Naive thymus-derived CD8-positive, alpha-beta T cell (primary cell): ENCODE data around the gene KLF16. TPM values are rescaled to one million over a fixed set of nuclear protein-coding genes. Genes with fewer than 3 reads are reported as not detected.
"Not testable (repeated sequence)": the region's sequence is repeated elsewhere in the genome, so short reads cannot be mapped to it uniquely, and the experiment has no call there.

Source experiments
- ATAC-seq, 2 donors: fragments of 150-1000 bp; cut with Tn5 transposase in 1 of 2; sonication (Bioruptor Pico), chemical (Tn5 transposase) in 1 of 2; 1 replicate in 1 of 2; 2 replicates in 1 of 2; pipeline ENCODE4 v1.10.0; 2021; ENCODE audit warnings: mild to moderate bottlenecking in 2 of 2, moderate library complexity in 2 of 2
- POLR2A ChIA-PET: fragments of 350-600 bp; sonication (Branson Sonifier 250); formaldehyde crosslinking; loops from one replicate; lab custom pipeline; 2021; ENCODE audit warnings: antibody characterized with exemption; lab: Charles Lee
- DNase-seq, 10 donors: peaks; one replicate each; pipeline versions ENCODE4 v3.0.0 to v3.0.0-alpha.2; 2020 to 2022
- H3K27ac Mint-ChIP-seq, 10 donors: one replicate each; pipeline ENCODE4 v1.8.0; 2020 to 2022; ENCODE audit warnings: mild to moderate bottlenecking in 10 of 10, mixed read lengths in 10 of 10, moderate library complexity in 4 of 10, inconsistent platforms in 1 of 10
- H3K27me3 Mint-ChIP-seq, 5 donors: one replicate each; pipeline ENCODE4 v1.8.0; 2021 to 2022; ENCODE audit warnings: mixed read lengths in 5 of 5
- H3K36me3 Mint-ChIP-seq, 3 donors: one replicate each; pipeline ENCODE4 v1.8.0; 2020 to 2022; ENCODE audit warnings: mixed read lengths in 3 of 3, mild to moderate bottlenecking in 2 of 3, inconsistent platforms in 1 of 3
- H3K4me1 Mint-ChIP-seq, 4 donors: one replicate each; pipeline ENCODE4 v1.8.0; 2021 to 2022; ENCODE audit warnings: mixed read lengths in 4 of 4
- H3K4me3 Mint-ChIP-seq, 10 donors: one replicate each; pipeline ENCODE4 v1.8.0; 2020 to 2022; ENCODE audit warnings: mild to moderate bottlenecking in 10 of 10, mixed read lengths in 10 of 10, moderate library complexity in 6 of 10, inconsistent platforms in 1 of 10
- H3K9me3 Mint-ChIP-seq, 9 donors: one replicate each; pipeline ENCODE4 v1.8.0; 2020 to 2022; ENCODE audit warnings: mixed read lengths in 9 of 9, mild to moderate bottlenecking in 3 of 9, inconsistent platforms in 1 of 9, moderate library complexity in 1 of 9
- polyA plus RNA-seq, 3 donors: library from polyadenylated mRNA; unstranded; fragments of 300-500 nt; fragmentation: Illumina TruSeq; gene quantifications; one replicate each; pipeline ENCODE4 v1.2.3, GENCODE V29; 2021
- total RNA-seq, 8 experiments: library from RNA in 2 of 8; stranded (reverse) in 2 of 8; gene quantifications; one replicate each; pipeline ENCODE4 v1.2.3 and lab custom pipeline; 2021 to 2026

KLF16 gene
- total and polyA plus RNA-seq, 5 experiments from 2014 or later, result 0.23 to 19.9 (median 0.84) TPM

DNA sequence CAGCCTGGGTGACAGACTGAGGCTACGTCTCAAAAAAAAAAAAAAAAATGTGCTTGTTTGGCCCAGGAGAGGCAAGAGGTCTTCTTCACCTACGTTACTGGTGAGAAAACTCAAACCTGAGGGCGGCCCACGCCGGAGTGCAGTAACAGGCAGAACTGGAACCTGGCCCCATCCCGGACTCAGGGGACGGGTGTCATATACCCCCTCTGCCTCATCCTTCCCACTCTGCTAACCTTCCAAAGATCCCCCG, 41.4 kb upstream of the KLF16 start:
- Mint-ChIP-seq H3K36me3 (no peaks in the 10 kb centered on the region), H3K27me3 (no peaks in the 10 kb centered on the region), H3K9me3 (no peaks in the 10 kb centered on the region), H3K4me3 (peak overlapping the region in 8 of 10 donors; percentile 65 to 85 (median 81)), H3K4me1 (peaks cover 15 to 53% (median 35%) of the 10 kb centered on the region in 4 donors), H3K27ac (peak overlapping the region in 8 of 10 donors; percentile 84 to 94 (median 88))
- DNase-seq, result no peak
- peak in 1 of 2 donors; percentile 1 for ATAC-seq
- POLR2A ChIA-PET, result interaction anchor here (0.7 to 2.2 kb wide), 6 partner anchors 8 to 630 kb away, joined by 3 to 9 read pairs (median 7); partner anchors contain the start of gene ABHD17A

GRCh38 chr19:1902923-1903322, 39.5 kb upstream of the KLF16 start:
- Mint-ChIP-seq H3K36me3 (no peaks in the 10 kb centered on the region), H3K9me3 (no peaks in the 10 kb centered on the region), H3K27me3 (no peaks in the 10 kb centered on the region), H3K4me3 (peak overlapping the region in 1 of 10 donors; percentile 54), H3K4me1 (peaks cover 4 to 48% (median 26%) of the 10 kb centered on the region in 4 donors), H3K27ac (peak overlapping the region in 4 of 10 donors; percentile 10 to 84 (median 66))
- DNase-seq, result no peak
- POLR2A ChIA-PET, result interaction anchor here (0.6 to 2.5 kb wide), 8 partner anchors 13 to 1009 kb away, joined by 3 to 9 read pairs (median 6); no protein-coding TSS in a partner anchor
- no peak for ATAC-seq

GRCh38 chr19:1901940-1902404, 38.6 kb upstream of the KLF16 start:
- no peaks in the 10 kb centered on the region for H3K36me3 Mint-ChIP-seq
- ATAC-seq, result no peak
- H3K4me1 Mint-ChIP-seq, result peaks cover 7 to 52% (median 33%) of the 10 kb centered on the region in 4 donors
- no peaks in the 10 kb centered on the region for H3K27me3 Mint-ChIP-seq
- POLR2A ChIA-PET, result interaction anchor here (0.8 to 2.5 kb wide), 3 partner anchors 17 to 27 kb away, joined by 4 to 12 read pairs (median 6); partner anchors contain the start of gene ABHD17A
- peak overlapping the region in 1 of 10 donors; percentile 7 for H3K4me3 Mint-ChIP-seq
- peak overlapping the region in 1 of 10 donors; percentile 74 for H3K27ac Mint-ChIP-seq
- DNase-seq, result no peak
- no peaks in the 10 kb centered on the region for H3K9me3 Mint-ChIP-seq

GRCh38 chr19:1896508-1896907, 33.1 kb upstream of the KLF16 start:
- POLR2A ChIA-PET, result interaction anchor here (0.7 to 8.1 kb wide), 13 partner anchors 9 to 1299 kb away, joined by 3 to 113 read pairs (median 9); partner anchors contain the start of genes ABHD17A, ADAT3, KLF16 and SCAMP4
- Mint-ChIP-seq H3K9me3 (no peaks in the 10 kb centered on the region), H3K4me1 (peaks cover 8 to 53% (median 35%) of the 10 kb centered on the region in 4 donors), H3K27ac (peak overlapping the region in 9 of 10 donors; percentile 53 to 98 (median 96)), H3K36me3 (no peaks in the 10 kb centered on the region), H3K27me3 (no peaks in the 10 kb centered on the region), H3K4me3 (peak overlapping the region; percentile 61 to 93 (median 90))
- ATAC-seq (no peak), DNase-seq (no peak)

DNA sequence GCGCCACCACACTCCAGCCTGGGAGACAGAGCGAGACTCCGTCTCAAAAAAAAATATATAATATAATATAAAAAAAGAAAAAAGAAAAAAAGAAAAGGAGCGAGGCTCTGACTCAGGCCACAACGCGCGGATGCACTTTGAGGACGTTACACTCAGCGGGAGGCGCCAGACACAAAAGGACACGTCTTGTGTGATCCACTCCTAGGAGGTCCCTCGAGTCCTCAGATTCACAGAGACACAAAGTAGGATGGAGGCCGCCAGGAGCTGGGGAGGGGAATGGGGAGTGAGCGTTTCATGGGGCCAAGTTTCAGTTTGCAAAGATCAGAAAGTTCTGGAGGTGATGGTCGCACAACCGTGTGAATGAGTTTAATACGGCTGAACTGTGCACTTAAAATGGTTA, 30.4 kb upstream of the KLF16 start:
- POLR2A ChIA-PET, result interaction anchor here (0.5 to 8.1 kb wide), 3 partner anchors 10 to 183 kb away, joined by 4 to 113 read pairs (median 12); partner anchors contain the start of gene ABHD17A
- peaks cover 8 to 50% (median 35%) of the 10 kb centered on the region in 4 donors for H3K4me1 Mint-ChIP-seq
- no peaks in the 10 kb centered on the region for H3K36me3 Mint-ChIP-seq
- no peak for DNase-seq
- ATAC-seq, result no peak
- H3K27ac Mint-ChIP-seq, result peak overlapping the region in 4 of 10 donors; percentile 19 to 60 (median 45)
- H3K4me3 Mint-ChIP-seq, result peak overlapping the region in 7 of 10 donors; percentile 29 to 69 (median 59)
- H3K27me3 Mint-ChIP-seq, result no peaks in the 10 kb centered on the region
- no peaks in the 10 kb centered on the region for H3K9me3 Mint-ChIP-seq

- Mint-ChIP-seq H3K36me3 (no peaks in the 10 kb centered on the region), H3K9me3 (no peaks in the 10 kb centered on the region), H3K27ac (peak overlapping the region in 4 of 10 donors; percentile 5 to 57 (median 20)), H3K4me1 (peaks cover 2 to 30% (median 15%) of the 10 kb centered on the region in 4 donors), H3K4me3 (no peak overlapping the region), H3K27me3 (no peaks in the 10 kb centered on the region)
- no peak for DNase-seq
- no peak for ATAC-seq
- POLR2A ChIA-PET, result interaction anchor here (0.6 kb wide), 2 partner anchors 10 to 13 kb away, joined by 3 read pairs; no protein-coding TSS in a partner anchor
Observed at GRCh38 chr19:1889907-1890306, 26.5 kb upstream of the KLF16 start.

- DNase-seq, result no peak
- H3K4me3 Mint-ChIP-seq, result no peak overlapping the region
- ATAC-seq, result no peak
- peaks cover 0 to 6% (median 3%) of the 10 kb centered on the region in 3 donors for H3K36me3 Mint-ChIP-seq
- no peak overlapping the region for H3K27ac Mint-ChIP-seq
- H3K27me3 Mint-ChIP-seq, result no peaks in the 10 kb centered on the region
- POLR2A ChIA-PET, result interaction anchor here (1.2 kb wide), 1 partner anchor 19 kb away, joined by 3 read pairs; no protein-coding TSS in a partner anchor
- H3K4me1 Mint-ChIP-seq, result peaks cover 12 to 27% (median 21%) of the 10 kb centered on the region in 4 donors
- H3K9me3 Mint-ChIP-seq, result peaks cover 0 to 2% (median 0%) of the 10 kb centered on the region in 9 donors
Observed at GRCh38 chr19:1888385-1888784, 25.0 kb upstream of the KLF16 start.

- POLR2A ChIA-PET, result interaction anchor here (0.7 to 8.7 kb wide), 4 partner anchors 9 to 52 kb away, joined by 4 to 113 read pairs (median 8); no protein-coding TSS in a partner anchor
- not testable (repeated sequence) for H3K27ac Mint-ChIP-seq, H3K36me3 Mint-ChIP-seq, DNase-seq, H3K4me3 Mint-ChIP-seq, H3K27me3 Mint-ChIP-seq, H3K9me3 Mint-ChIP-seq, ATAC-seq
- peaks cover 22 to 40% (median 35%) of the 10 kb centered on the region in 4 donors for H3K4me1 Mint-ChIP-seq
Observed at GRCh38 chr19:1886360-1886759, 23.0 kb upstream of the KLF16 start.

GRCh38 chr19:1885398-1886119, 22.2 kb upstream of the KLF16 start, which contains the start of gene ABHD17A:
Gene ABHD17A, minus strand, starts transcription at chr19:1885496. Its CDS starts 3,930 bp downstream, at chr19:1881566.
- Mint-ChIP-seq H3K4me3 (peak within 1 kb of the TSS; percentile 93 to 100 (median 99)), H3K27ac (peak within 1 kb of the TSS; percentile 96 to 100 (median 100)), H3K4me1 (peaks cover 22 to 40% (median 35%) of the 10 kb centered on the region in 4 donors)
- POLR2A ChIA-PET, result interaction anchor here (0.6 to 8.7 kb wide), 11 partner anchors 9 to 616 kb away, joined by 3 to 113 read pairs (median 7); partner anchors contain the start of gene CIRBP
- H3K27me3 Mint-ChIP-seq, H3K9me3 Mint-ChIP-seq, H3K36me3 Mint-ChIP-seq: not testable (repeated sequence)
- peak; percentile 90 to 96 (median 94) for DNase-seq
- ATAC-seq, result peak; percentile 41 to 58

GRCh38 chr19:1884719-1885334, 21.4 kb upstream of the KLF16 start:
- H3K9me3 Mint-ChIP-seq, result peaks cover 0 to 2% (median 0%) of the 10 kb centered on the region in 9 donors
- no peaks in the 10 kb centered on the region for H3K27me3 Mint-ChIP-seq
- peaks cover 22 to 41% (median 35%) of the 10 kb centered on the region in 4 donors for H3K4me1 Mint-ChIP-seq
- peak overlapping the region; percentile 93 to 100 (median 99) for H3K4me3 Mint-ChIP-seq
- peaks cover 3 to 7% (median 6%) of the 10 kb centered on the region in 3 donors for H3K36me3 Mint-ChIP-seq
- peak in 1 of 2 donors; percentile 3 for ATAC-seq
- POLR2A ChIA-PET, result interaction anchor here (0.6 to 8.7 kb wide), 11 partner anchors 8 to 616 kb away, joined by 3 to 113 read pairs (median 7); partner anchors contain the start of gene CIRBP
- DNase-seq, result peak in 1 of 10 donors; percentile 37
- H3K27ac Mint-ChIP-seq, result peak overlapping the region; percentile 96 to 100 (median 100)

- H3K27me3 Mint-ChIP-seq, result no peaks in the 10 kb centered on the region
- ATAC-seq, result peak; percentile 6 to 9
- H3K9me3 Mint-ChIP-seq, result peaks cover 0 to 2% (median 0%) of the 10 kb centered on the region in 9 donors
- peak overlapping the region; percentile 93 to 100 (median 99) for H3K4me3 Mint-ChIP-seq
- peaks cover 22 to 42% (median 35%) of the 10 kb centered on the region in 4 donors for H3K4me1 Mint-ChIP-seq
- POLR2A ChIA-PET, result interaction anchor here (1.0 to 8.7 kb wide), 8 partner anchors 8 to 615 kb away, joined by 3 to 113 read pairs (median 10); partner anchors contain the start of gene CIRBP
- DNase-seq, result peak in 4 of 10 donors; percentile 35 to 60 (median 46)
- peaks cover 3 to 7% (median 6%) of the 10 kb centered on the region in 3 donors for H3K36me3 Mint-ChIP-seq
- peak overlapping the region; percentile 96 to 100 (median 100) for H3K27ac Mint-ChIP-seq
Observed at GRCh38 chr19:1884291-1884718, 20.9 kb upstream of the KLF16 start.
